K562 (cell line): ENCODE data around the gene TRNAU1AP. TPM values are rescaled to one million over a fixed set of nuclear protein-coding genes. Genes with fewer than 3 reads are reported as not detected.

Source experiments
- ADNP ChIP-seq: fragments of 200-800 bp; sonication (Bioruptor generic); IDR thresholded peaks from 2 replicates; pipeline ENCODE4 v1.6.1; 2016; ENCODE audit warnings: missing genetic modification characterization, missing compliant biosample characterization
- BRF1 ChIP-seq: IDR thresholded peaks from 3 replicates; pipeline ENCODE4 v1.6.1; 2011; ENCODE audit warnings: borderline replicate concordance, mild to moderate bottlenecking; ENCODE audit not compliant: insufficient read length; ENCODE audit errors: extremely low read depth
- CHCHD3 ChIP-seq: fragments of 250-450 bp; sonication (Bioruptor Pico); IDR thresholded peaks from 2 replicates; pipeline ENCODE4 v2.1.2; 2022; ENCODE audit warnings: mild to moderate bottlenecking
- CSDE1 ChIP-seq, 2 experiments: fragments of 450-650 bp; IDR thresholded peaks; 2 replicates each; pipeline ENCODE4 v1.6.1; 2016; ENCODE audit warnings: mild to moderate bottlenecking in 1 of 2
- GATAD2A ChIP-seq: fragments of 450-650 bp; IDR thresholded peaks from 2 replicates; pipeline ENCODE4 v1.6.1; 2017
- NFIC ChIP-seq: fragments of 450-650 bp; IDR thresholded peaks from 2 replicates; pipeline ENCODE4 v1.6.1; 2017; ENCODE audit warnings: mild to moderate bottlenecking, inconsistent platforms
- PHF21A ChIP-seq: fragments of 450-650 bp; IDR thresholded peaks from 2 replicates; pipeline ENCODE4 v1.6.1; 2017; ENCODE audit warnings: low read depth, borderline replicate concordance
- POLR2B ChIP-seq: fragments of 450-650 bp; IDR thresholded peaks from 2 replicates; pipeline ENCODE4 v1.6.1; 2018; ENCODE audit warnings: low read depth; ENCODE audit not compliant: partially characterized antibody
- POU5F1 ChIP-seq: fragments of 150-350 bp; IDR thresholded peaks from 2 replicates; pipeline ENCODE4 v1.6.1; 2014; ENCODE audit warnings: borderline replicate concordance, low read length, low read depth, mild to moderate bottlenecking; ENCODE audit not compliant: partially characterized antibody
- SAFB ChIP-seq: fragments of 200-400 bp; formaldehyde crosslinking; IDR thresholded peaks from 2 replicates; pipeline ENCODE4 v1.6.1; 2017; ENCODE audit warnings: low read depth, low read length, borderline replicate concordance
- SMARCA5 ChIP-seq: fragments of 450-650 bp; IDR thresholded peaks from 2 replicates; pipeline ENCODE4 v1.6.1; 2016
- SMARCE1 ChIP-seq: fragments of 450-650 bp; IDR thresholded peaks from 2 replicates; pipeline ENCODE4 v1.7.1; 2016; ENCODE audit warnings: mild to moderate bottlenecking
- SRF ChIP-seq, 2 experiments: fragments of 250-450, 450-650 bp in 1 of 2; sonication (Bioruptor Pico) in 1 of 2; sonication (generic) in 1 of 2; formaldehyde crosslinking; IDR thresholded peaks; 2 replicates each; pipeline versions ENCODE4 v1.5.0 to v1.5.1; 2020 to 2022; ENCODE audit warnings: mild to moderate bottlenecking in 1 of 2, missing genetic modification reagents in 1 of 2
- ZNF239 ChIP-seq: fragments of 250-450 bp; sonication (Bioruptor Pico); IDR thresholded peaks from 2 replicates; pipeline ENCODE4 v1.4.0; 2020; ENCODE audit warnings: mild to moderate bottlenecking
- ZNF586 ChIP-seq: fragments of 450-650 bp; formaldehyde crosslinking; conservative IDR thresholded peaks from 2 replicates; pipeline ENCODE4 v1.4.0; 2020; ENCODE audit warnings: mild to moderate bottlenecking, moderate library complexity
- polyA plus RNA-seq, 8 experiments: library from polyadenylated mRNA; depleted of rRNA in 4 of 8; stranded (reverse) in 5 of 8; unstranded in 3 of 8; fragments of >200 nt; fragmentation: Nextera tagmentation in 2 of 8; fragmentation: Illumina TruSeq in 1 of 8; extraction: Ambion mirVana in 2 of 8; extraction: Trizol in 1 of 8; gene quantifications; 2 replicates each; pipeline versions ENCODE4 v1.2.1 to v1.2.3, GENCODE V29; 2011 to 2014; ENCODE audit warnings: inconsistent platforms in 1 of 8, missing spikeins in 1 of 8
- total RNA-seq, 7 experiments: library from RNA; depleted of rRNA in 6 of 7; stranded (reverse); fragments of >200 nt in 6 of 7; fragmentation: Illumina TruSeq in 2 of 7; extraction: Trizol in 2 of 7; gene quantifications; 2 replicates each; pipeline versions ENCODE4 v1.2.1 to v1.2.3, GENCODE V29; 2011 to 2021; ENCODE audit warnings: low replicate concordance in 1 of 7
- TF ChIP-seq, protein P1 (sequence below): fragments of 450-650 bp; formaldehyde crosslinking; IDR thresholded peaks from 2 replicates; pipeline ENCODE4 v1.4.0; 2022; ENCODE audit warnings: mild to moderate bottlenecking, moderate library complexity
- TF ChIP-seq, protein P2 (sequence below): fragments of 450-650 bp; IDR thresholded peaks from 2 replicates; pipeline ENCODE4 v1.6.1; 2016; ENCODE audit warnings: mild to moderate bottlenecking, moderate library complexity

Gene TRNAU1AP
- total and polyA plus RNA-seq, 9 of the 15 experiments (the other 6 are each of a cell fraction or from before 2014, with no cell fraction given), result 34.9 to 110 (median 46.3) TPM

DNA sequence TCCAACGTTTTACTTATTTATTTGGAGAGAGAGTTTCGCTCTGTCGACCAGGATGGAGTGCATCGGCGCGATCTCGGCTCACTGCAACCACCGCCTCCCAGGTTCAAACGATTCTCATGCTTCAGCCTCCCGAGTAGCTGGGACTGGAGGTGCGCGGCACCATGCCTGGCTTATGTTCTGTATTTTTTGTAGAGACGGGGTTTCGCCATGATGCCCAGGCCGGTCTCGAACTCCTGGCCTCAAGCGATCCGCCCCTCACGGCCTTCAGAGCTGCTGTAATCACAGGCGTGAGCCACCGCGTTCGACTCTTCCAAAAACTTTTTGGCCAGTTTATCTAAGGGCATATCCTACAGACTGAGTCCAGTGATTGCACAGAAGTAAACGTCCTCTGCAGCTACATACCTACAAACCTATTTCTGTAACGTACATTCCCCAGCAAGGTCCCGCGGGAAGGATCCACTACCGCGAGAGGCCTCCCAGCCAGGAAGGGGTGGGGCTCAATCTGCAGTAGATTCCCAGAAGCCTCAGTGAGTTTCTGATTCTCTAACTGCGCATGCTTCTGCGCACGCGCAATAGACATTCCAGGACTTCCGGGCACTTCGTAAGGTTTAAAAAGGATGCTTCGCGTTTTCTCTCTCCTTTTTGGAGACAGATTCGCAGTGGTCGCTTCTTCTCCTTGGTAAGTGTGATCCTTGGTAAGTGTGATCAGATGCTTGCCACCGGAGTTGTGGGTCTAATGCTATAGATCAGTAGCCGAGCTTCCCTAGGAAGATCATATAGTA is 47.3 kb upstream of the TRNAU1AP start, which contains the start of gene RCC1 (continued):
- peak; percentile 10 to 66; a peak in 1 of 4 replicates for TF ChIP-seq SRF (CRISPR knock-in tag; IDR thresholded peaks at IDR 0.05)
- TF ChIP-seq POLR2B, result peak; percentile 100
- no peak; the same call in 1 of the 2 replicates for TF ChIP-seq GATAD2A
- peak in 1 of 2 experiments; percentile 63; a peak in 1 of 4 replicates for TF ChIP-seq CSDE1 (IDR thresholded peaks at IDR 0.05)
- TF ChIP-seq, protein P1, sequence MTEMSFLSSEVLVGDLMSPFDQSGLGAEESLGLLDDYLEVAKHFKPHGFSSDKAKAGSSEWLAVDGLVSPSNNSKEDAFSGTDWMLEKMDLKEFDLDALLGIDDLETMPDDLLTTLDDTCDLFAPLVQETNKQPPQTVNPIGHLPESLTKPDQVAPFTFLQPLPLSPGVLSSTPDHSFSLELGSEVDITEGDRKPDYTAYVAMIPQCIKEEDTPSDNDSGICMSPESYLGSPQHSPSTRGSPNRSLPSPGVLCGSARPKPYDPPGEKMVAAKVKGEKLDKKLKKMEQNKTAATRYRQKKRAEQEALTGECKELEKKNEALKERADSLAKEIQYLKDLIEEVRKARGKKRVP (CRISPR knock-in tag), result peak; percentile 55; the same call in 1 of the 2 replicates
- TF ChIP-seq SMARCE1, result no peak; the same call in none of the 2 replicates
- TF ChIP-seq, protein P2, sequence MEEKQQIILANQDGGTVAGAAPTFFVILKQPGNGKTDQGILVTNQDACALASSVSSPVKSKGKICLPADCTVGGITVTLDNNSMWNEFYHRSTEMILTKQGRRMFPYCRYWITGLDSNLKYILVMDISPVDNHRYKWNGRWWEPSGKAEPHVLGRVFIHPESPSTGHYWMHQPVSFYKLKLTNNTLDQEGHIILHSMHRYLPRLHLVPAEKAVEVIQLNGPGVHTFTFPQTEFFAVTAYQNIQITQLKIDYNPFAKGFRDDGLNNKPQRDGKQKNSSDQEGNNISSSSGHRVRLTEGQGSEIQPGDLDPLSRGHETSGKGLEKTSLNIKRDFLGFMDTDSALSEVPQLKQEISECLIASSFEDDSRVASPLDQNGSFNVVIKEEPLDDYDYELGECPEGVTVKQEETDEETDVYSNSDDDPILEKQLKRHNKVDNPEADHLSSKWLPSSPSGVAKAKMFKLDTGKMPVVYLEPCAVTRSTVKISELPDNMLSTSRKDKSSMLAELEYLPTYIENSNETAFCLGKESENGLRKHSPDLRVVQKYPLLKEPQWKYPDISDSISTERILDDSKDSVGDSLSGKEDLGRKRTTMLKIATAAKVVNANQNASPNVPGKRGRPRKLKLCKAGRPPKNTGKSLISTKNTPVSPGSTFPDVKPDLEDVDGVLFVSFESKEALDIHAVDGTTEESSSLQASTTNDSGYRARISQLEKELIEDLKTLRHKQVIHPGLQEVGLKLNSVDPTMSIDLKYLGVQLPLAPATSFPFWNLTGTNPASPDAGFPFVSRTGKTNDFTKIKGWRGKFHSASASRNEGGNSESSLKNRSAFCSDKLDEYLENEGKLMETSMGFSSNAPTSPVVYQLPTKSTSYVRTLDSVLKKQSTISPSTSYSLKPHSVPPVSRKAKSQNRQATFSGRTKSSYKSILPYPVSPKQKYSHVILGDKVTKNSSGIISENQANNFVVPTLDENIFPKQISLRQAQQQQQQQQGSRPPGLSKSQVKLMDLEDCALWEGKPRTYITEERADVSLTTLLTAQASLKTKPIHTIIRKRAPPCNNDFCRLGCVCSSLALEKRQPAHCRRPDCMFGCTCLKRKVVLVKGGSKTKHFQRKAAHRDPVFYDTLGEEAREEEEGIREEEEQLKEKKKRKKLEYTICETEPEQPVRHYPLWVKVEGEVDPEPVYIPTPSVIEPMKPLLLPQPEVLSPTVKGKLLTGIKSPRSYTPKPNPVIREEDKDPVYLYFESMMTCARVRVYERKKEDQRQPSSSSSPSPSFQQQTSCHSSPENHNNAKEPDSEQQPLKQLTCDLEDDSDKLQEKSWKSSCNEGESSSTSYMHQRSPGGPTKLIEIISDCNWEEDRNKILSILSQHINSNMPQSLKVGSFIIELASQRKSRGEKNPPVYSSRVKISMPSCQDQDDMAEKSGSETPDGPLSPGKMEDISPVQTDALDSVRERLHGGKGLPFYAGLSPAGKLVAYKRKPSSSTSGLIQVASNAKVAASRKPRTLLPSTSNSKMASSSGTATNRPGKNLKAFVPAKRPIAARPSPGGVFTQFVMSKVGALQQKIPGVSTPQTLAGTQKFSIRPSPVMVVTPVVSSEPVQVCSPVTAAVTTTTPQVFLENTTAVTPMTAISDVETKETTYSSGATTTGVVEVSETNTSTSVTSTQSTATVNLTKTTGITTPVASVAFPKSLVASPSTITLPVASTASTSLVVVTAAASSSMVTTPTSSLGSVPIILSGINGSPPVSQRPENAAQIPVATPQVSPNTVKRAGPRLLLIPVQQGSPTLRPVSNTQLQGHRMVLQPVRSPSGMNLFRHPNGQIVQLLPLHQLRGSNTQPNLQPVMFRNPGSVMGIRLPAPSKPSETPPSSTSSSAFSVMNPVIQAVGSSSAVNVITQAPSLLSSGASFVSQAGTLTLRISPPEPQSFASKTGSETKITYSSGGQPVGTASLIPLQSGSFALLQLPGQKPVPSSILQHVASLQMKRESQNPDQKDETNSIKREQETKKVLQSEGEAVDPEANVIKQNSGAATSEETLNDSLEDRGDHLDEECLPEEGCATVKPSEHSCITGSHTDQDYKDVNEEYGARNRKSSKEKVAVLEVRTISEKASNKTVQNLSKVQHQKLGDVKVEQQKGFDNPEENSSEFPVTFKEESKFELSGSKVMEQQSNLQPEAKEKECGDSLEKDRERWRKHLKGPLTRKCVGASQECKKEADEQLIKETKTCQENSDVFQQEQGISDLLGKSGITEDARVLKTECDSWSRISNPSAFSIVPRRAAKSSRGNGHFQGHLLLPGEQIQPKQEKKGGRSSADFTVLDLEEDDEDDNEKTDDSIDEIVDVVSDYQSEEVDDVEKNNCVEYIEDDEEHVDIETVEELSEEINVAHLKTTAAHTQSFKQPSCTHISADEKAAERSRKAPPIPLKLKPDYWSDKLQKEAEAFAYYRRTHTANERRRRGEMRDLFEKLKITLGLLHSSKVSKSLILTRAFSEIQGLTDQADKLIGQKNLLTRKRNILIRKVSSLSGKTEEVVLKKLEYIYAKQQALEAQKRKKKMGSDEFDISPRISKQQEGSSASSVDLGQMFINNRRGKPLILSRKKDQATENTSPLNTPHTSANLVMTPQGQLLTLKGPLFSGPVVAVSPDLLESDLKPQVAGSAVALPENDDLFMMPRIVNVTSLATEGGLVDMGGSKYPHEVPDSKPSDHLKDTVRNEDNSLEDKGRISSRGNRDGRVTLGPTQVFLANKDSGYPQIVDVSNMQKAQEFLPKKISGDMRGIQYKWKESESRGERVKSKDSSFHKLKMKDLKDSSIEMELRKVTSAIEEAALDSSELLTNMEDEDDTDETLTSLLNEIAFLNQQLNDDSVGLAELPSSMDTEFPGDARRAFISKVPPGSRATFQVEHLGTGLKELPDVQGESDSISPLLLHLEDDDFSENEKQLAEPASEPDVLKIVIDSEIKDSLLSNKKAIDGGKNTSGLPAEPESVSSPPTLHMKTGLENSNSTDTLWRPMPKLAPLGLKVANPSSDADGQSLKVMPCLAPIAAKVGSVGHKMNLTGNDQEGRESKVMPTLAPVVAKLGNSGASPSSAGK, result no peak
- peak; percentile 80 for TF ChIP-seq NFIC
- TF ChIP-seq SAFB, result no peak
- TF ChIP-seq SMARCA5, result no peak
- TF ChIP-seq POU5F1, result no peak
- TF ChIP-seq PHF21A, result no peak; the same call in 1 of the 2 replicates
- TF ChIP-seq ZNF239 (CRISPR knock-in tag), result no peak; the same call in 1 of the 2 replicates
- no peak for TF ChIP-seq BRF1
- TF ChIP-seq CHCHD3 (CRISPR knock-in tag), result peak; percentile 96
- TF ChIP-seq ZNF586 (CRISPR knock-in tag), result 0 out of 2 replicates have a peak, but pooled peaks have one; percentile 57
- TF ChIP-seq ADNP (tag), result peak; percentile 99
